ENCODE results near the gene FBP1. TPM values are rescaled to one million over a fixed set of nuclear protein-coding genes. Genes with fewer than 3 reads are reported as not detected.

The FBP1 gene
- total and polyA plus RNA-seq, 10 of the 15 experiments (the other 5 are each of a cell fraction or from before 2014, with no cell fraction given) = 0.11 to 0.38 (median 0.15) TPM; not detected in 7

- TF ChIP-seq ATF3 (IDR thresholded peaks at IDR 0.05; ENCODE audit: borderline replicate concordance, extremely low read depth, low read depth, low read length) (no peak), TAF1 (IDR thresholded peaks at IDR 0.05; ENCODE audit: borderline replicate concordance, low read depth, low read length) (no peak), GATAD2B (conservative IDR thresholded peaks at IDR 0.05; ENCODE audit: low read depth) (no peak), CREB1 (IDR thresholded peaks at IDR 0.05; ENCODE audit: low read depth) (no peak), ZNF207 (IDR thresholded peaks at IDR 0.05; ENCODE audit: borderline replicate concordance) (no peak), JUND (IDR thresholded peaks at IDR 0.05; ENCODE audit: low read depth, low read length) (no peak)
Observed at GRCh38 chr9:94560237-94560636, 79.1 kb downstream of the FBP1 start (continued).

GRCh38 chr9:94557376-94557775 is 81.9 kb downstream of the FBP1 start:
- no peak overlapping the region for H3K4me2 ChIP-seq (ENCODE audit: control insufficient read depth, insufficient read depth)
- TF ChIP-seq RUNX3 (IDR thresholded peaks at IDR 0.05; ENCODE audit: low read length) (no peak), ATF7 (IDR thresholded peaks at IDR 0.05; ENCODE audit: low read depth) (no peak), ZNF687 (IDR thresholded peaks at IDR 0.05) (no peak), FOXM1 (IDR thresholded peaks at IDR 0.05; ENCODE audit: low read depth, low read length) (no peak), BCL11A (IDR thresholded peaks at IDR 0.05; ENCODE audit: low read depth, low read length) (no peak), JUND (IDR thresholded peaks at IDR 0.05; ENCODE audit: low read depth, low read length) (no peak), POLR2AphosphoS2 (IDR thresholded peaks at IDR 0.05; ENCODE audit: low read depth, low read length) (no peak), ZBTB4 (CRISPR knock-in tag; IDR thresholded peaks at IDR 0.05) (no peak), IKZF1 (conservative IDR thresholded peaks at IDR 0.05) (no peak), MTA3 (IDR thresholded peaks at IDR 0.05; ENCODE audit: borderline replicate concordance, low read length) (no peak)
- 85% methylated on average over 4 of the region's 4 CpGs for WGBS (ENCODE audit: insufficient coverage, insufficient replicate concordance, low lambda C conversion rate, missing lambda C conversion rate)
- no peaks in the 10 kb centered on the region for H3K36me3 ChIP-seq (ENCODE audit: control insufficient read depth in 2 of 2, insufficient read depth in 2 of 2, low read length in 1 of 2)
- intact Hi-C loops (cut with micrococcal nuclease; ENCODE audit: unreplicated experiment) = loop anchor here (10.0 kb wide), 1 partner anchor 577 kb away; no protein-coding TSS in a partner anchor
- no peak for ATAC-seq
- no peak overlapping the region for H3K27ac ChIP-seq (ENCODE audit: control insufficient read depth, insufficient read depth)
- ChIA-PET SMC1A (ENCODE audit: uncharacterized antibody, unreplicated experiment) (no interaction called here), RAD21 (ENCODE audit: unreplicated experiment) (no interaction called here), POLR2A (no interaction called here), CTCF (no interaction called here)
- in situ Hi-C loops (cut with MboI) = no loop called here
- no peak overlapping the region for H2AFZ ChIP-seq (ENCODE audit: control insufficient read depth, low read depth, low read length)
- no peaks in the 10 kb centered on the region; a peak in 1 of 4 replicates for H3K27me3 ChIP-seq (replicated peaks in 1 of 2; ENCODE audit: control insufficient read depth in 2 of 2, insufficient read depth in 2 of 2, low read length in 1 of 2)
- no peak overlapping the region for H3K9ac ChIP-seq (ENCODE audit: control insufficient read depth, insufficient read depth, low read length)
- no peaks in the 10 kb centered on the region for H3K9me3 ChIP-seq (replicated peaks; ENCODE audit: control insufficient read depth, insufficient read depth, low read length)
- DNase-seq (ENCODE audit: low read depth, low spot score) = no peak
- no peaks in the 10 kb centered on the region for H3K79me2 ChIP-seq (ENCODE audit: control insufficient read depth, insufficient read depth, low read length)
- H3K4me1 ChIP-seq (ENCODE audit: control insufficient read depth, insufficient read depth, low read length) = no peaks in the 10 kb centered on the region
- FAIRE-seq = no peak
- H3K4me3 ChIP-seq = no peak overlapping the region
- BruUV-seq (replicated peaks) = no TSS peak
- H4K20me1 ChIP-seq (ENCODE audit: control insufficient read depth, insufficient read depth) = no peaks in the 10 kb centered on the region

Measured in GM12878 (cell line).